IPS-20b (cell line): ENCODE results near the gene IARS1.

ENCODE experiments used
- H3K27ac ChIP-seq: one replicate; pipeline ENCODE4 v1.5.1; 2013; ENCODE audit warnings: low read length
- H3K27me3 ChIP-seq: 2 replicates; pipeline ENCODE4 v1.6.1; 2013; ENCODE audit warnings: mild to moderate bottlenecking, low read length, inconsistent platforms; ENCODE audit not compliant: insufficient read depth
- H3K36me3 ChIP-seq: 2 replicates; pipeline ENCODE4 v1.6.1; 2013; ENCODE audit warnings: low read depth, mild to moderate bottlenecking, inconsistent platforms, low read length, moderate library complexity; ENCODE audit not compliant: insufficient read depth
- H3K4me1 ChIP-seq: 2 replicates; pipeline ENCODE4 v1.6.1; 2013; ENCODE audit warnings: mild to moderate bottlenecking, control low read depth, inconsistent platforms, low read length, moderate library complexity; ENCODE audit not compliant: insufficient read depth
- H3K4me3 ChIP-seq: 2 replicates; pipeline ENCODE4 v1.5.1; 2013; ENCODE audit warnings: mild to moderate bottlenecking, low read length, inconsistent platforms
- H3K9ac ChIP-seq: 2 replicates; pipeline ENCODE4 v1.6.1; 2013; ENCODE audit warnings: low read depth, mild to moderate bottlenecking, inconsistent platforms, low read length, moderate library complexity
- H3K9me3 ChIP-seq: 2 replicates; pipeline ENCODE4 v1.6.1; 2013; ENCODE audit warnings: mild to moderate bottlenecking, low read depth, low read length, inconsistent platforms; ENCODE audit not compliant: insufficient read depth

The IARS1 gene

GRCh38 chr9:92324431-92324830 is 30.9 kb upstream of the IARS1 start:
- no peak overlapping the region for H3K27ac ChIP-seq
- peak overlapping the region; percentile 89 for H3K4me3 ChIP-seq
- peaks cover 9% of the 10 kb centered on the region for H3K4me1 ChIP-seq
- H3K9me3 ChIP-seq: no peaks in the 10 kb centered on the region
- H3K27me3 ChIP-seq: no peaks in the 10 kb centered on the region
- H3K36me3 ChIP-seq: peaks cover 39% of the 10 kb centered on the region
- H3K9ac ChIP-seq: peak overlapping the region; percentile 96

- no peak overlapping the region for H3K4me3 ChIP-seq
- no peak overlapping the region for H3K27ac ChIP-seq
- no peaks in the 10 kb centered on the region for H3K9me3 ChIP-seq
- H3K4me1 ChIP-seq: no peaks in the 10 kb centered on the region
- H3K27me3 ChIP-seq: no peaks in the 10 kb centered on the region
- no peak overlapping the region for H3K9ac ChIP-seq
- H3K36me3 ChIP-seq: peaks cover 91% of the 10 kb centered on the region
These were observed 22.0 kb upstream of the IARS1 start for GRCh38 chr9:92315456-92315855.

GRCh38 chr9:92313624-92314012 is 20.1 kb upstream of the IARS1 start:
- no peaks in the 10 kb centered on the region for H3K9me3 ChIP-seq
- peaks cover 91% of the 10 kb centered on the region for H3K36me3 ChIP-seq
- no peak overlapping the region for H3K4me3 ChIP-seq
- H3K27me3 ChIP-seq: no peaks in the 10 kb centered on the region
- no peak overlapping the region for H3K9ac ChIP-seq
- H3K4me1 ChIP-seq: no peaks in the 10 kb centered on the region
- no peak overlapping the region for H3K27ac ChIP-seq

GRCh38 chr9:92312887-92313623 is 19.6 kb upstream of the IARS1 start:
- Histone ChIP-seq H3K9ac (no peak overlapping the region), H3K36me3 (peaks cover 91% of the 10 kb centered on the region), H3K4me3 (no peak overlapping the region), H3K9me3 (no peaks in the 10 kb centered on the region), H3K4me1 (no peaks in the 10 kb centered on the region), H3K27me3 (no peaks in the 10 kb centered on the region), H3K27ac (no peak overlapping the region)

GRCh38 chr9:92310562-92310961 is 17.1 kb upstream of the IARS1 start:
- H3K4me3 ChIP-seq: no peak overlapping the region
- no peak overlapping the region for H3K9ac ChIP-seq
- H3K27me3 ChIP-seq: no peaks in the 10 kb centered on the region
- H3K36me3 ChIP-seq: peaks cover 94% of the 10 kb centered on the region
- no peaks in the 10 kb centered on the region for H3K9me3 ChIP-seq
- no peaks in the 10 kb centered on the region for H3K4me1 ChIP-seq
- H3K27ac ChIP-seq: no peak overlapping the region

- peaks cover 94% of the 10 kb centered on the region for H3K36me3 ChIP-seq
- no peaks in the 10 kb centered on the region for H3K9me3 ChIP-seq
- H3K4me3 ChIP-seq: no peak overlapping the region
These were observed 15.4 kb upstream of the IARS1 start for GRCh38 chr9:92308893-92309292.

GRCh38 chr9:92300936-92301335 is 7.4 kb upstream of the IARS1 start:
- Histone ChIP-seq H3K27ac (no peak overlapping the region), H3K9me3 (no peaks in the 10 kb centered on the region), H3K4me1 (no peaks in the 10 kb centered on the region), H3K9ac (no peak overlapping the region), H3K27me3 (no peaks in the 10 kb centered on the region), H3K4me3 (no peak overlapping the region), H3K36me3 (peaks cover 97% of the 10 kb centered on the region)

More at GRCh38 chr9:92308893-92309292, 15.4 kb upstream of the IARS1 start:
- Histone ChIP-seq H3K27me3 (no peaks in the 10 kb centered on the region), H3K9ac (no peak overlapping the region), H3K4me1 (no peaks in the 10 kb centered on the region), H3K27ac (no peak overlapping the region)

GRCh38 chr9:92299116-92299515 is 5.6 kb upstream of the IARS1 start:
- no peak overlapping the region for H3K4me3 ChIP-seq
- no peaks in the 10 kb centered on the region for H3K4me1 ChIP-seq
- H3K27me3 ChIP-seq: no peaks in the 10 kb centered on the region
- H3K36me3 ChIP-seq: peaks cover 79% of the 10 kb centered on the region
- H3K27ac ChIP-seq: no peak overlapping the region
- H3K9ac ChIP-seq: no peak overlapping the region
- H3K9me3 ChIP-seq: no peaks in the 10 kb centered on the region

GRCh38 chr9:92298036-92298435 is 4.5 kb upstream of the IARS1 start:
- no peak overlapping the region for H3K9ac ChIP-seq
- H3K27ac ChIP-seq: no peak overlapping the region
- H3K9me3 ChIP-seq: no peaks in the 10 kb centered on the region
- no peaks in the 10 kb centered on the region for H3K27me3 ChIP-seq
- no peak overlapping the region for H3K4me3 ChIP-seq
- H3K36me3 ChIP-seq: peaks cover 68% of the 10 kb centered on the region
- H3K4me1 ChIP-seq: no peaks in the 10 kb centered on the region

GRCh38 chr9:92297611-92298010 is 4.1 kb upstream of the IARS1 start:
- Histone ChIP-seq H3K4me3 (no peak overlapping the region), H3K36me3 (peaks cover 64% of the 10 kb centered on the region), H3K4me1 (no peaks in the 10 kb centered on the region), H3K27me3 (no peaks in the 10 kb centered on the region), H3K9ac (no peak overlapping the region), H3K27ac (no peak overlapping the region), H3K9me3 (no peaks in the 10 kb centered on the region)

- Histone ChIP-seq H3K27ac (no peak overlapping the region), H3K9me3 (no peaks in the 10 kb centered on the region), H3K4me3 (no peak overlapping the region), H3K9ac (no peak overlapping the region), H3K27me3 (no peaks in the 10 kb centered on the region), H3K4me1 (no peaks in the 10 kb centered on the region), H3K36me3 (peaks cover 59% of the 10 kb centered on the region)
These were observed 2.3 kb upstream of the IARS1 start for GRCh38 chr9:92295827-92296258.

- no peaks in the 10 kb centered on the region for H3K27me3 ChIP-seq
- H3K9me3 ChIP-seq: no peaks in the 10 kb centered on the region
- no peak overlapping the region for H3K27ac ChIP-seq
- H3K9ac ChIP-seq: no peak overlapping the region
- no peaks in the 10 kb centered on the region for H3K4me1 ChIP-seq
- no peak overlapping the region for H3K4me3 ChIP-seq
- H3K36me3 ChIP-seq: peaks cover 59% of the 10 kb centered on the region
These were observed 1.8 kb upstream of the IARS1 start for GRCh38 chr9:92295240-92295790.
